Fibroblast of lung (primary cell): ENCODE data around the gene CPNE6. TPM values are rescaled to one million over a fixed set of nuclear protein-coding genes. Genes with fewer than 3 reads are reported as not detected.

ENCODE experiments used
- DNase-seq, 2 donors: peaks; one replicate each; pipeline versions ENCODE4 v3.0.0 to v3.0.0-alpha.2; 2010; ENCODE audit warnings: low read depth in 2 of 2
- H2AFZ ChIP-seq: 2 replicates; pipeline ENCODE4 v1.5.1; 2012; ENCODE audit warnings: low read length, control low read depth, inconsistent platforms
- H3K27ac ChIP-seq: 2 replicates; pipeline ENCODE4 v1.5.1; 2011; ENCODE audit warnings: low read length, control low read depth; ENCODE audit not compliant: insufficient read depth
- H3K27me3 ChIP-seq: 2 replicates; pipeline ENCODE4 v1.5.1; 2011; ENCODE audit warnings: mild to moderate bottlenecking, low read length; ENCODE audit not compliant: control insufficient read depth, insufficient read depth
- H3K36me3 ChIP-seq: 2 replicates; pipeline ENCODE4 v1.5.1; 2011; ENCODE audit warnings: low read length; ENCODE audit not compliant: control insufficient read depth, insufficient read depth
- H3K4me1 ChIP-seq: 2 replicates; pipeline ENCODE4 v1.5.1; 2011; ENCODE audit warnings: low read length; ENCODE audit not compliant: control insufficient read depth, insufficient read depth; ENCODE audit errors: extremely low read depth
- H3K4me2 ChIP-seq: 2 replicates; pipeline ENCODE4 v1.5.1; 2011; ENCODE audit warnings: low read length, control low read depth; ENCODE audit not compliant: insufficient read depth; ENCODE audit errors: extremely low read depth
- H3K4me3 ChIP-seq, 4 experiments: fragments of 200-600 bp in 1 of 4; sonication (generic) in 1 of 4; replicated peaks in 1 of 4; 2 replicates each; pipeline ENCODE4 v1.5.1; 2011 to 2016; ENCODE audit warnings: low read length in 4 of 4, low read depth in 3 of 4, mild to moderate bottlenecking in 3 of 4, control low read depth in 2 of 4, inconsistent platforms in 1 of 4, mixed read lengths in 1 of 4; ENCODE audit not compliant: insufficient read depth in 1 of 4; ENCODE audit errors: control extremely low read depth in 1 of 4
- H3K79me2 ChIP-seq: 2 replicates; pipeline ENCODE4 v1.5.1; 2012; ENCODE audit warnings: mild to moderate bottlenecking, low read length, inconsistent platforms; ENCODE audit not compliant: control insufficient read depth, insufficient read depth
- H3K9ac ChIP-seq: 2 replicates; pipeline ENCODE4 v1.5.1; 2011; ENCODE audit warnings: mild to moderate bottlenecking, low read length, control low read depth; ENCODE audit not compliant: insufficient read depth
- H3K9me3 ChIP-seq: 2 replicates; pipeline ENCODE4 v1.5.1; 2012; ENCODE audit warnings: low read depth, low read length; ENCODE audit not compliant: control insufficient read depth, insufficient read depth
- H4K20me1 ChIP-seq: 2 replicates; pipeline ENCODE4 v1.5.1; 2011; ENCODE audit warnings: low read length; ENCODE audit not compliant: control insufficient read depth, insufficient read depth; ENCODE audit errors: extremely low read depth
- EZH2 ChIP-seq: IDR thresholded peaks from 2 replicates; pipeline ENCODE4 v1.5.1; 2012; ENCODE audit warnings: low read length, control low read depth, mild to moderate bottlenecking; ENCODE audit errors: missing control alignments
- polyA plus RNA-seq, 2 donors: library from polyadenylated mRNA; depleted of rRNA in 1 of 2; stranded (reverse) in 1 of 2; unstranded in 1 of 2; fragments of >200 nt; gene quantifications; 2 replicates each; pipeline ENCODE4 v1.2.1, GENCODE V29; 2011 to 2012; ENCODE audit warnings: missing spikeins in 1 of 2
- total RNA-seq: library from RNA; depleted of rRNA; stranded (reverse); fragments of >200 nt; gene quantifications from 2 replicates; pipeline ENCODE4 v1.2.1, GENCODE V29; 2014
- TF ChIP-seq, protein P1 (sequence below), 2 donors: IDR thresholded peaks in 1 of 2; conservative IDR thresholded peaks in 1 of 2; 1 replicate in 1 of 2; 2 replicates in 1 of 2; pipeline ENCODE4 v1.5.1; 2011 to 2012; ENCODE audit warnings: low read length in 2 of 2, control low read depth in 1 of 2, inconsistent platforms in 1 of 2, low read depth in 1 of 2, mild to moderate bottlenecking in 1 of 2

Gene CPNE6
- total and polyA plus RNA-seq, 2 donors (not counting 1 experiment from before 2014, with no cell fraction given), result not detected

DNA sequence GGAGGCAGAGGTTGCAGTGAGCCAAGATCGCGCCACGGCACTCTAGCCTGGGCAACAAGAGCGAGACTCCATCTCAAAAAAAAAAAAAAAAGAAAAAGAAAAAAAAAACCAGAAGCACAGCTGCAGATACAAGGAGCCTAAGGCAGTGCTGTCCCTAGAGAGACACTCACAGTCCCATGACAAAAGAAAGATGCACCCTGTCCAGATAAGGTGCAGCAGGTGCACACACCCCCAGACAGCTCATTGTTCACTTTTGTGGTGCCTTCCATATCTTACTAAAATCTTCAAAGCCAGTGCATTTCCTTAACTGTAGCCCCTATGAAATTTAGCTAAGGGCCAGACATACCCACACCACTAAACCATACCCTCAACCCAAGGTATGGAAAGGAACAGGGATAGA, 51.1 kb downstream of the CPNE6 start:
- H3K36me3 ChIP-seq, result peaks cover 3% of the 10 kb centered on the region
- TF ChIP-seq, protein P1, sequence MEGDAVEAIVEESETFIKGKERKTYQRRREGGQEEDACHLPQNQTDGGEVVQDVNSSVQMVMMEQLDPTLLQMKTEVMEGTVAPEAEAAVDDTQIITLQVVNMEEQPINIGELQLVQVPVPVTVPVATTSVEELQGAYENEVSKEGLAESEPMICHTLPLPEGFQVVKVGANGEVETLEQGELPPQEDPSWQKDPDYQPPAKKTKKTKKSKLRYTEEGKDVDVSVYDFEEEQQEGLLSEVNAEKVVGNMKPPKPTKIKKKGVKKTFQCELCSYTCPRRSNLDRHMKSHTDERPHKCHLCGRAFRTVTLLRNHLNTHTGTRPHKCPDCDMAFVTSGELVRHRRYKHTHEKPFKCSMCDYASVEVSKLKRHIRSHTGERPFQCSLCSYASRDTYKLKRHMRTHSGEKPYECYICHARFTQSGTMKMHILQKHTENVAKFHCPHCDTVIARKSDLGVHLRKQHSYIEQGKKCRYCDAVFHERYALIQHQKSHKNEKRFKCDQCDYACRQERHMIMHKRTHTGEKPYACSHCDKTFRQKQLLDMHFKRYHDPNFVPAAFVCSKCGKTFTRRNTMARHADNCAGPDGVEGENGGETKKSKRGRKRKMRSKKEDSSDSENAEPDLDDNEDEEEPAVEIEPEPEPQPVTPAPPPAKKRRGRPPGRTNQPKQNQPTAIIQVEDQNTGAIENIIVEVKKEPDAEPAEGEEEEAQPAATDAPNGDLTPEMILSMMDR (conservative IDR thresholded peaks at IDR 0.05 in 1 of 2, IDR thresholded peaks at IDR 0.05 in 1 of 2; ENCODE audit: low read depth in 1 of 2, low read length in 2 of 2), result no peak
- no peak for TF ChIP-seq EZH2
- H3K27ac ChIP-seq, result no peak overlapping the region
- no peaks in the 10 kb centered on the region for H4K20me1 ChIP-seq
- no peaks in the 10 kb centered on the region for H3K27me3 ChIP-seq
- H3K9ac ChIP-seq, result no peak overlapping the region
- no peak overlapping the region for H2AFZ ChIP-seq
- no peak overlapping the region for H3K4me2 ChIP-seq
- no peak overlapping the region for H3K4me3 ChIP-seq
- no peak for DNase-seq
- H3K4me1 ChIP-seq, result no peaks in the 10 kb centered on the region
- H3K79me2 ChIP-seq, result no peaks in the 10 kb centered on the region
- no peaks in the 10 kb centered on the region for H3K9me3 ChIP-seq

DNA sequence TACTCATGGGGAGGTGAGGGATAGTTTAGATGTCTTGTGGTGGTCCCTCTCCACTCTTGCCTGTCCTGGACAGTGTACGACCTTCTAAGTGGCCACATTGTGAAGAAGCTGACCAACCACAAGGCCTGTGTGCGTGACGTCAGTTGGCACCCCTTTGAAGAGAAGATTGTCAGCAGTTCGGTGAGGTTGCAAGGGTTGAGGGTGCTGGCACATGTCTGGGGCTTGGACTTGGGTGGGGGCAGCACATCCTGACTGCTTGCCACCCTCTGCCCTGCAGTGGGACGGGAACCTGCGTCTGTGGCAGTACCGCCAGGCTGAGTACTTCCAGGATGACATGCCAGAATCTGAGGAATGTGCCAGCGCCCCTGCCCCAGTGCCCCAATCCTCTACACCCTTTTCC, 51.5 kb downstream of the CPNE6 start:
- Histone ChIP-seq H3K27ac (no peak overlapping the region), H3K4me1 (no peaks in the 10 kb centered on the region), H3K9me3 (no peaks in the 10 kb centered on the region), H3K9ac (no peak overlapping the region), H2AFZ (no peak overlapping the region), H3K4me3 (no peak overlapping the region), H3K36me3 (peaks cover 3% of the 10 kb centered on the region), H3K27me3 (no peaks in the 10 kb centered on the region), H4K20me1 (no peaks in the 10 kb centered on the region), H3K79me2 (no peaks in the 10 kb centered on the region), H3K4me2 (no peak overlapping the region)
- DNase-seq, result no peak
- TF ChIP-seq EZH2, result no peak
- TF ChIP-seq, protein P1 (conservative IDR thresholded peaks at IDR 0.05 in 1 of 2, IDR thresholded peaks at IDR 0.05 in 1 of 2; ENCODE audit: low read depth in 1 of 2, low read length in 2 of 2), result no peak

DNA sequence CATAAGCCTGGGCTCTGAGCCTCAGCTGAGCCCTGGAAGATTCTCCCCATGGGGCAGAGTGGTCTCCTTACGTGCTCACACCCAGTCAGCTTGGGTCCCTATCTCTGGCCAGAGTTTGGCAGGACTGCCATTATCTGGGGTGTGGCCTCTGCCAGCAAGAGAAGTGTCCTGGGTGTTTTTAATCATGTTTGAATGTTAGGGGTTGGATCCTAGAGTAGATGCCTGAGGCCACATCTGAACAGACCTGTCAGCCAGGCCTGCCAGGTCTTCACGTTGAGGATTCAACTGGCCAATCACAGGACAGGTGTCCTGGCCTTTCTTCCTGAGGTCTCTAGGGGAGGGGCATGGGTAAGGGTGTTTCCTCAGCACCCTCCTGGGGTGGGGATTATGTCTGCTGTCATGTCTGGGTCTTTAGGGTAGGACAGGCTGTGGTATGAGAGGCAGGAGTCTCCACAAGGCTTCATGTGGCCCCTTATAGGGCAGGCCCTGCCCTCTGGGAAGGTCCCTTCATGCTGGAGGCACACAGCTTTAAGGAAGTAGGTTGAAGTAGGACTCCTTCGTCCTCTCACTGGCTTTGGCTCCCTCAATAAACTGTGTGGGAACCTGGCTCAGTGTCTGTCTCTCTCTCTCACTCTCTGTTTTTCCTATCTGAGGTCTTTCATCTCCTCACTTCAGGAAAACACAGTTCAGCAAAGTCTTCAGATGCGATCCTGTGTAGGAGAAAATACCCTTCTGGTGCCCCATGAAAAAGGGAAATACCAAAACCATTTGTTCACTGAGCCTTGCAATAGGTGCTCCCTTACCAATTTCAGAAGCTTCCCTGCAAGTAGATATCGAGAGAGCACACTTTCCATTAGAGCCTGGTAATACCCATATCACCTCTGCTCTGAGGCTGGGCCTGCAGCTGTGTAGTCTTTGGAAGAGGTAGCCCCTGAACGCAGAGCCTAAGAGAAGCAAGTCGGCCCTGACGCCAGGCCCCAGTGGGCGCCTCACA, 52.4 kb downstream of the CPNE6 start:
- H3K4me2 ChIP-seq, result no peak overlapping the region
- H2AFZ ChIP-seq, result no peak overlapping the region
- no peak overlapping the region for H3K9ac ChIP-seq
- DNase-seq, result no peak
- no peak overlapping the region for H3K27ac ChIP-seq
- no peaks in the 10 kb centered on the region for H3K4me1 ChIP-seq
- no peaks in the 10 kb centered on the region for H4K20me1 ChIP-seq
- no peaks in the 10 kb centered on the region for H3K9me3 ChIP-seq
- H3K4me3 ChIP-seq, result no peak overlapping the region
- no peak for TF ChIP-seq EZH2
- TF ChIP-seq, protein P1 (conservative IDR thresholded peaks at IDR 0.05 in 1 of 2, IDR thresholded peaks at IDR 0.05 in 1 of 2; ENCODE audit: low read depth in 1 of 2, low read length in 2 of 2), result no peak
- H3K79me2 ChIP-seq, result no peaks in the 10 kb centered on the region
- no peaks in the 10 kb centered on the region for H3K27me3 ChIP-seq
- H3K36me3 ChIP-seq, result peaks cover 3% of the 10 kb centered on the region
